Esophagus squamous epithelium (tissue), 5 donors: ENCODE data around the gene ZNF749. TPM values are rescaled to one million over a fixed set of nuclear protein-coding genes. Genes with fewer than 3 reads are reported as not detected.
"Not testable (repeated sequence)": the region's sequence is repeated elsewhere in the genome, so short reads cannot be mapped to it uniquely, and the experiment has no call there.

Experiments used
- DNase-seq: peaks from one replicate; lab custom pipeline; 2025; lab: John Stamatoyannopoulos, UW
- H3K27ac ChIP-seq, 4 donors: fragments of 200-600 bp; sonication (generic); one replicate each; pipeline ENCODE4 v1.5.1; 2016 to 2019; ENCODE audit warnings: mild to moderate bottlenecking in 1 of 4
- H3K27me3 ChIP-seq, 4 donors: fragments of 200-600 bp; sonication (generic); 1 replicate in 3 of 4; 2 replicates in 1 of 4; pipeline versions ENCODE4 v1.5.1 to v1.6.0; 2017 to 2021; ENCODE audit warnings: antibody characterized with exemption in 1 of 4
- H3K36me3 ChIP-seq, 3 donors: fragments of 200-600 bp; sonication (generic); one replicate each; pipeline ENCODE4 v1.5.1; 2016 to 2019
- H3K4me1 ChIP-seq, 3 donors: fragments of 200-600 bp; sonication (generic); one replicate each; pipeline ENCODE4 v1.5.1; 2017 to 2019
- H3K4me3 ChIP-seq, 4 donors: fragments of 200-600 bp; sonication (generic); 1 replicate in 3 of 4; 2 replicates in 1 of 4; pipeline ENCODE4 v1.5.1; 2016 to 2019; ENCODE audit warnings: mild to moderate bottlenecking in 2 of 4, moderate library complexity in 1 of 4
- H3K9me3 ChIP-seq, 3 donors: fragments of 200-600 bp; sonication (generic); one replicate each; pipeline ENCODE4 v1.5.1; 2016 to 2019
- CTCF ChIP-seq, 6 experiments: fragments of 450-650 bp in 4 of 6; fragments of 200-600 bp in 2 of 6; sonication (generic) in 2 of 6; IDR thresholded peaks; one replicate each; pipeline ENCODE4 v1.5.1; 2016 to 2019; ENCODE audit warnings: antibody characterized with exemption in 6 of 6, mild to moderate bottlenecking in 4 of 6, moderate library complexity in 4 of 6
- POLR2A ChIP-seq, 4 donors: fragments of 450-650 bp; IDR thresholded peaks; one replicate each; pipeline ENCODE4 v1.6.1; 2017; ENCODE audit warnings: antibody characterized with exemption in 4 of 4, mild to moderate bottlenecking in 4 of 4, moderate library complexity in 3 of 4
- WGBS, 2 donors: methylation state at CpG; one replicate each; pipeline ENCODE4 v1.1.5; 2018; 5-methylcytosine and 5-hydroxymethylcytosine counted together
- intact Hi-C: fragments of 100-400 bp; cut with DNase I; formaldehyde crosslinking; loops from one replicate; pipeline ENCODE4 v1.15.0; 2022
- small RNA-seq, 4 donors: library from RNA; depleted of rRNA; stranded (forward); fragments of <200 nt; gene quantifications; one replicate each; pipeline ENCODE3, GENCODE V24; 2016
- total RNA-seq, 4 donors: library from RNA; depleted of rRNA; stranded (reverse); fragments of >200 nt; gene quantifications; one replicate each; pipeline ENCODE4 v1.1.0, GENCODE V29; 2016
- donor health status: DM: yes; HTN: yes; CAD: no.

ZNF749 gene
- total RNA-seq, 4 donors from 2014 or later, result 6.9 to 11.1 (median 8.4) TPM

- 8 to 10% methylated on average over 3 to 4 of the region's 69 CpGs for WGBS, 2 donors
- peak; percentile 49 for DNase-seq
Observed at GRCh38 chr19:57487477-57488298, 52.6 kb downstream of the ZNF749 start, which contains the start of gene ZNF419. Gene ZNF419 (plus strand): TSS chr19:57487750. CDS start chr19:57487951, 201 bp downstream.

GRCh38 chr19:57488299-57488644 is 53.1 kb downstream of the ZNF749 start:
- H3K27me3 ChIP-seq, H3K27ac ChIP-seq, intact Hi-C loops, H3K4me1 ChIP-seq, DNase-seq: not testable (repeated sequence)
- WGBS, 2 donors, result 0% methylated on average over 1 of the region's 1 CpG; no CpG with 5 or more reads in 1 of the 2 donors
- Histone ChIP-seq H3K4me3 (peak overlapping the region in 3 of 4 donors; percentile 10 to 45 (median 13)), H3K9me3 (peaks cover 0 to 31% (median 0%) of the 10 kb centered on the region in 3 donors), H3K36me3 (peaks cover 4 to 39% (median 18%) of the 10 kb centered on the region in 3 donors)

More at GRCh38 chr19:57487477-57488298, 52.6 kb downstream of the ZNF749 start, which contains the start of gene ZNF419:
- H3K4me1 ChIP-seq, H3K27me3 ChIP-seq, intact Hi-C loops: not testable (repeated sequence)
- Histone ChIP-seq H3K9me3 (peaks cover 0 to 25% (median 0%) of the 10 kb centered on the region in 3 donors), H3K36me3 (peaks cover 4 to 33% (median 16%) of the 10 kb centered on the region in 3 donors), H3K27ac (peak within 1 kb of the TSS; percentile 79 to 91 (median 88)), H3K4me3 (peak within 1 kb of the TSS; percentile 58 to 99 (median 86))
- TF ChIP-seq CTCF (IDR thresholded peaks at IDR 0.05), result peak in 1 of 6 experiments; percentile 13
- peak in 2 of 4 donors; percentile 57 to 61 for TF ChIP-seq POLR2A (IDR thresholded peaks at IDR 0.05)

Small RNAs within 50 kb of the gene (small RNA-seq; reads per million reads assigned to genes)
- 0 reads per million in 4 donors for gene VN1R107P

Other genes starting within 250 kb of the ZNF749 start
- gene ZNF264, start 243.8 kb upstream of the ZNF749 start, total RNA-seq, result 10 to 100 TPM; 15.5 to 33.9 (median 27.3) TPM
- 1 to 10 TPM in 1 of 4 donors, under 1 TPM in 2, not detected in 1; 0.35 to 1.0 (median 0.76) TPM for gene AURKC, start 204.3 kb upstream of the ZNF749 start, total RNA-seq
- gene ZNF805, start 194.7 kb upstream of the ZNF749 start, total RNA-seq, result 10 to 100 TPM in 1 of 4 donors, 1 to 10 TPM in 3; 6.5 to 16.6 (median 7.6) TPM
- 10 to 100 TPM; 44.3 to 87.9 (median 67.9) TPM for gene ZNF460, start 154.8 kb upstream of the ZNF749 start, total RNA-seq
- 10 to 100 TPM in 1 of 4 donors, 1 to 10 TPM in 3; 4.7 to 10.1 (median 8.4) TPM for gene ZNF543, start 114.9 kb upstream of the ZNF749 start, total RNA-seq
- gene ZNF304, start 84.1 kb upstream of the ZNF749 start, total RNA-seq, result 1 to 10 TPM; 3.3 to 9.0 (median 5.7) TPM
- 10 to 100 TPM; 14.7 to 24.6 (median 17.9) TPM for gene TRAPPC2B, start 71.8 kb upstream of the ZNF749 start, total RNA-seq
- gene ZNF547, start 71.8 kb upstream of the ZNF749 start, total RNA-seq, result 1 to 10 TPM; 1.1 to 6.7 (median 3.1) TPM
- 10 to 100 TPM in 2 of 4 donors, 1 to 10 TPM in 2; 7.7 to 26.9 (median 11.2) TPM for gene ZNF548, start 45.5 kb upstream of the ZNF749 start, total RNA-seq
- gene ZNF17, start 24.2 kb upstream of the ZNF749 start, total RNA-seq, result 10 to 100 TPM in 1 of 4 donors, 1 to 10 TPM in 3; 4.4 to 12.6 (median 6.2) TPM
- gene VN1R1, start 21.8 kb downstream of the ZNF749 start, total RNA-seq, result 1 to 10 TPM in 1 of 4 donors, under 1 TPM in 1, not detected in 2; 0.40 to 1.1 TPM
- 10 to 100 TPM in 1 of 4 donors, 1 to 10 TPM in 3; 3.3 to 10.9 (median 6.3) TPM for gene ZNF772, start 42.2 kb downstream of the ZNF749 start, total RNA-seq
- 1 to 10 TPM in 3 of 4 donors, under 1 TPM in 1; 0.87 to 8.0 (median 3.3) TPM for gene ZNF419, start 52.4 kb downstream of the ZNF749 start, total RNA-seq
- 10 to 100 TPM in 1 of 4 donors, 1 to 10 TPM in 3; 1.9 to 14.5 (median 5.8) TPM for gene ZNF773, start 64.6 kb downstream of the ZNF749 start, total RNA-seq
- gene ZNF549, start 92.0 kb downstream of the ZNF749 start, total RNA-seq, result 1 to 10 TPM; 1.3 to 4.8 (median 2.3) TPM
- 1 to 10 TPM; 2.2 to 7.6 (median 3.1) TPM for gene ZNF550, start 124.5 kb downstream of the ZNF749 start, total RNA-seq
- 1 to 10 TPM; 1.6 to 6.5 (median 3.9) TPM for gene ZNF416, start 143.6 kb downstream of the ZNF749 start, total RNA-seq
- 1 to 10 TPM in 3 of 4 donors, under 1 TPM in 1; 0.38 to 4.6 (median 3.1) TPM for gene ZIK1, start 148.8 kb downstream of the ZNF749 start, total RNA-seq
- gene ZNF530, start 164.6 kb downstream of the ZNF749 start, total RNA-seq, result 1 to 10 TPM in 3 of 4 donors, under 1 TPM in 1; 0.70 to 3.9 (median 1.8) TPM
- 10 to 100 TPM in 2 of 4 donors, 1 to 10 TPM in 2; 7.5 to 14.9 (median 10.4) TPM for gene ZNF134, start 178.9 kb downstream of the ZNF749 start, total RNA-seq
- gene ZNF211, start 197.8 kb downstream of the ZNF749 start, total RNA-seq, result 1 to 10 TPM; 2.9 to 7.7 (median 5.9) TPM
- gene ZSCAN4, start 233.6 kb downstream of the ZNF749 start, total RNA-seq, result not detected
- gene ZNF551, start 246.7 kb downstream of the ZNF749 start, total RNA-seq, result 10 to 100 TPM in 1 of 4 donors, 1 to 10 TPM in 3; 2.3 to 14.5 (median 5.8) TPM